NCI-H345 treated with DMSO at 0.1 percent for 48 hours (cell line): ENCODE results near the gene RGS3.

Experiments used
- DNase-seq: peaks from one replicate; lab custom pipeline; 2025; ENCODE audit not compliant: unreplicated experiment; lab: John Stamatoyannopoulos, UW

Gene RGS3

GRCh38 chr9:113528088-113528487, 64.6 kb downstream of the RGS3 start:
- no peak for DNase-seq

- no peak for DNase-seq
These were observed 65.3 kb downstream of the RGS3 start for GRCh38 chr9:113528811-113529210.

DNA sequence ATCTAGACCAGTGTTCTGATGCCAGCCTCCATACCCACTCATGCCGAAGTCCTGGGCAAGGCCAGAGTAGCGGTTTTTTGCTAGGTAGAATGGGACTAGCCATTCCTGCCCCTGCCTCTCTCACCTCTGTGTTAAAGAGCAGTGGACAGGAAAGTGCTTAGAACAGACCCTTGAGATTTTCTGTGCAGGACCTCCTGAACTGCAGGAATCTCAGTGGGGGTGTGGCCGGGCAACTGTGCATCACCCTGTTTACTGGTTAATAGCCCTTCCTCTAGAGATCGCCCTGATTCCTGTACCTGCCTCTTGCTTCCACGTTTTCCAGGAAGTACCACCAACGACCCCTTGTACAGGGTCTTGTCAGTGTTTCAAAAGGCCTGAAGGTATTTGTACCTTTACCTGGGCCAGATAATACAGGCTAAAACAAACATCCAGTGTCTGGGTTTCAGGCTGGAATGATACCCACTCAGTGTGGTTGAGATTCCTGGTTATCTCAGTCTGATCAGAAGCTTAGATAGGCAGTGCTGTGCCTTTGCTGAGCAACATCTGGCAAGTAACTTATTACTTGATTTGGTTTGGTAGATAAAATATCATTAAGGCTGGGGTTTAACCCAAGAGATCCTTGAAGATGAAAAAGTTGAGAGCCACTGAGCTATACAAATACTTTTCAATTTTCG, 65.9 kb downstream of the RGS3 start:
- no peak for DNase-seq

GRCh38 chr9:113530022-113530635, 66.6 kb downstream of the RGS3 start:
- no peak for DNase-seq

DNA sequence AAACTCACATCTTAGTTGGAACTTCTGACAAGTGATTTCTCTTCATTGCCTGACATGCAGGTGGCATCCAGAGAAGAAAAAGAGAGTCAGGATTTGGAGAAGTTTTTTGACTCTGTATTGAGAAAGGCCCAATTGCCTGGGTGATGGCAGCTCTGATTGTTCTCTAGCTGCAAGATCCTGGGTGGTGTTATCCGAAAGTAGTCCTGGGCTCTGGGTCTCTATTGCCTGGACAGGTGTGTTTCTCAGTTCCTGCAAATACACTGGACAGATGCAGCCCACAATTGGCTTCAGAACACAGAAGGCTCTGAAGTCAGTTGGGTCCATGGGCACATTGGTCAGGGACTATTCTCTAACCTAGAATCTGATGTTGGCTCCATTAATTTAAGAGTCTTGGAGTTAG, 67.4 kb downstream of the RGS3 start:
- DNase-seq = no peak

DNA sequence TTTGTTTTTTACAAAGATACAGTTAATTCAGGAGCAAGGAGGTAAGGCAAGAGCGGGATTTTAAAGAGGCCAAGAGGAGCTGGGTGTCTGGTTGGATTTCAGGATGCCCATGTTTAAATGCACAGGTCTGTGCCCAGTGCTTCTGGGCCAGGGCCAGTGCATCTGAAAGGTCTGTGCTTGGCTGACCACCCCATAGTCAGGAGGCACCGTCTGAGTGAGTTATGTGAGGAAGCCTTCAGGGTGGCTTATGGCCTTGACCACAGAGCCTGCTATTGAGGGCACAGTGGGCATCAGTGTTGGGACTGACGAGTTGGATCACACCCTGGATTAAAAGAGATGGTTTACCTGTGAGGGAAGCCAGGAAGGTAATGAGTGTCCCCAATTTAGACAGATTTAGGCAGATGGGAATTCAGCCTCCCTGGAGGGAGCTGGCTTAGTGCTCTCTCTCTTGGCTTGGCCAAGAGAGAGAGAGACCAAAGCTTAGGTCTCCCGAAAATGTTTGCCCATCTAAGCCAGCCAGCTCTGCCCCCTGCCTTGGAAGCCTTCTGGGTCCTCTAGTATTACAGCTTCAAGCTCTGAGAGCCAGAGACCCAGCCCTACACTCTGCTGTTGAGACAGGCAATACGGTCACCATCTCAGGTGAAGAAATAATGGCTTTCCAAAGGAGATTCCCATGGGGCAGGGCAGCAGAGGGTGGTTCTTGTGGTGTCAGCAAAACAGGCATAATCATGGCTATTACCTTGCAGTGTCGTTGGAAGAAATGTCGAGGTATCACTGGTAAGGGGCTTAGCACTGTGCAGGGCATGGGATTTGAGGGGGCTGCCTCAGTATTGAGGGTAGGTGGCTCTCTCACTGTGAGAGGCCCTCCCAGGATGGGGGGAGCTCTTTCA, 68.6 kb downstream of the RGS3 start:
- no peak for DNase-seq

DNA sequence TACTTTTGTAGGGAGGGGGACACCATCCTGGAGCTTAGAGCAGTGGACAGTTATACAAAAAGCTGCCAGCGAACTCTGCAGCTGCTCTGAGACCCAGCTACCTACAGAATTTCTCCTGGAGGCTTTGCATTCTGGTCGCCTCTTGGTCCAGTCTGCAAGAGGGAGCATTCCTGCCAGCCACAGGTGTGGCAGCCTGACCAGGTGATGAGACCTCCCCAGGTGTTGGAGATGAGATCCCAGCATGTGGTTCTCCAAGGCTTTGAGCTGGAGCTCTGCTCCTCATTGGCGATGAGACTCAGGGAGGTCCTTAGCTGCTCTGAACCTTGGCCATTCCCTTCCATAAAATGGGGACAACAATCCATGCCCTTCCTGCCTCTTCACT, 69.3 kb downstream of the RGS3 start:
- DNase-seq = no peak

GRCh38 chr9:113533335-113534225, 70.1 kb downstream of the RGS3 start:
- DNase-seq = no peak

DNA sequence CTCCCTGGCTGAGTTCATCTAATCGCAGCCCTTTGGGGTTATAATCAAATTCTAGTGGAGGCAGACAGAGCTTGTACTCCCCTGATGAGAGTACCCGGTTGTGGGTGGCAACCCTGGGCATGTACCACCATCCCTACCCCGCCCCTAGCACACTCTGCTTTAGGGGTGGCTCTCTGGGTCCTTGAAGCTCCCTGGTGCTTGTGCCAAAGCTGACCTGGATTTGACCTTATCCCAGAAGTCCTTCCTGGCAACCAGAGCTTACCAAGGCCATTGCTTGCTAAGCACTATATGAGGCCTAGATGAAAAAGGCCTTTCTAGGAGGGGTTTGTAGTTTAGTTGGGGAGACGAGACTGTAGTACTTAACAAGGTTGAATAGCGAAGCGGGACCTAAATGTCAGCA, 72.2 kb downstream of the RGS3 start:
- DNase-seq = no peak

DNA sequence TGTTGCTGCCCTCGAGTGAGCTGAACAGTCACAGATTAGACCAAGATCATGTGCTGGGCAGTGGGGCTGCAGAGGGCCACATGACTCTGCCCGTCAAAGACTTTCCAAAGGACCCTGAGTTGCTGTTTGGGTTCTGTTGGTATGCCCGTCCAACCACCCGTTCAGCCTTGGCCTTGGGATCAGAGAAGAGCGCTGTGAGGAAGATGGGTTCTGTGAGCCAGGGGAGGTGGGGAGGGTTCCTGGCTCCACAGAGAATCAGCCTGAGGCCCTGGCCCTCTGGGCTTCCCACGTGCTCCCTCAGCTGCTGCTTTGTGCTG, 72.6 kb downstream of the RGS3 start:
- DNase-seq = no peak

DNA sequence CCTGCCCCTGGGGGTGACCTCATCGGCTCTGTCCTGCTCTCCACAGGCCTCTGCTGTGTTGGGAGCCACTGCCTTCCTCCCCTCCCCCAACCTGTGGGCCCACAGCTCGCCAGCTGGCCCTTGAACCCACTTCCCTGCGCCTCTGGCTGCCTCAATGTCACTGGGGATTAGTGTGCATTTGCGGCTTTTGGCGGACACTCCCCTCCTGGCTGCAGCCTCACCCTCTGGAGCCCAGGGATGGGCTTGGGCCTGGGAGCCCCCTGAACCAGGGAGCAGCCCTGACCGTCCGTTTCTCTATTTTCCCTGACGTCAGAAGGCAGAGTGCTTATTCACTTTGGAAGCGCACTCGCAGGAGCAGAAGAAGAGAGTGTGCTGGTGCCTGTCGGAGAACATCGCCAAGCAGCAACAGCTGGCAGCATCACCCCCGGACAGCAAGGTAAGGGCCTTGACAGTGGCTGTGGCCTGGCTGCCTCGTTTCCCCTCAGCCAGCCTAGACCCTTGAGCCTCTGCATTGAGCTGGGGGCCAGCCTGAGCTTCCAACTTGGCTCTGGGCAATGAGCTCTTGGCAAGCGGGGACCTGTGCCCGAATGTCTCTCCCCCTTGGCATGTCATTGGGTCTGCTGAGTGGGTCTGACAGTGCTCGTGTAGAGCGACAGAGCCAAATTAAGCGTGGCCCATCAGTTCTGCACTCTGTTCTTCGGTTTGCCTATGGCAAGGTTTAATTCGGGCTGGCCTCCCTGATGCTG, 73.1 kb downstream of the RGS3 start:
- no peak for DNase-seq

GRCh38 chr9:113537229-113537810, 73.8 kb downstream of the RGS3 start:
- DNase-seq = no peak

DNA sequence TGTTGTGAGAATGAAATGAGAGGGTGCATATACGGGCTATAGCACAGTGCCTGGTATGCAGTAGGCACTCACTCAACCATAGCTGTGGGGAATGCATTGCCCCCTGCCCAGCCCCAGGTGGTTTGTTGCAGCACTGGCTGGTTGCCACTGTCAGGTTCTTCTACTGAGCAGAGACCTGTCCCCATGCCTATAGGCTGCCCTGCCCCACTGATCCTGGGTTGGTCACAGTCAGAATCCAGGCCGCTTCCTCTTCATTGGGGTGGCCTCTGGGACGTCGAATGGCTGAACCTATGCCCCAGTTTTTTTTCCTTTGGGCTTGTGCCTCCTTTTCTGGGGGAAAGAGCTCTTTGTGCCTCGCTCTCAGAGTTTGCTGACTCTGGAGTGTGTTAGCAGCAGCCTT, 74.6 kb downstream of the RGS3 start:
- no peak for DNase-seq

DNA sequence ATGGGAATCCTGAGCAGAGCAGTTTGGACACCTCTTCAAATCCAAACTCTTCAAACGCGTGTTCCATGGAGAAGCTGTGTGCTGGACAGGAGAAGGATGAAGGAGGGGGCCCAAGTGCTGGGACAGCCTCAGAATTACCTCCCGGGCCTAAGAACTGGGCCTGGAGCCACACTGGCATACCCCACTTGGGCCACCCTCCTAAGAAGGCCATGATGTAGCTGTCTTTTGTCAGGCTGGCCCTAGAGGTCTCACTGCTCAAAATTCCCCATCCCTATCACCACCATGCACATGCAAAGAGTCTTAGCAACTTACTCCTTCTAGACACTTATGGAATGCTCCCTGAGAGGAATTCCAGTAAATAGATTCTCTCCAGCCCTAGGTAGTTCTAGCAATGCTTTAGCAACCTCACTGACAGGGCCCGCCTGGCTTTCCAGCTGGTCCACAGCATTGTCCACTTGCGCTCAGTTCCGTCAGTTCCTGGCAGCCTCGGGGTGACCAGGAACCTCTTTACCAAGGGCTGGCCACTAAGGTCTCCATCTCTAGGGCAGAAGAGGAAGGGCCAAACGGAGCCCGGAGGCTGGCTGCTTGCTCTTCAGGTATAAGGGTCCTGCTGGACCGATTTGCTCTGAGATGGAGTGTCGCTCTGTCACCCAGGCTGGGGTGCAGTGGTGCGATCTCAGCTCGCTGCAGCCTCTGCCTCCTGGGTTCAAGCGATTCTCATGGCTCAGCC, 75.3 kb downstream of the RGS3 start:
- no peak for DNase-seq

- no peak for DNase-seq
These were observed 76.9 kb downstream of the RGS3 start for GRCh38 chr9:113540466-113540865.

DNA sequence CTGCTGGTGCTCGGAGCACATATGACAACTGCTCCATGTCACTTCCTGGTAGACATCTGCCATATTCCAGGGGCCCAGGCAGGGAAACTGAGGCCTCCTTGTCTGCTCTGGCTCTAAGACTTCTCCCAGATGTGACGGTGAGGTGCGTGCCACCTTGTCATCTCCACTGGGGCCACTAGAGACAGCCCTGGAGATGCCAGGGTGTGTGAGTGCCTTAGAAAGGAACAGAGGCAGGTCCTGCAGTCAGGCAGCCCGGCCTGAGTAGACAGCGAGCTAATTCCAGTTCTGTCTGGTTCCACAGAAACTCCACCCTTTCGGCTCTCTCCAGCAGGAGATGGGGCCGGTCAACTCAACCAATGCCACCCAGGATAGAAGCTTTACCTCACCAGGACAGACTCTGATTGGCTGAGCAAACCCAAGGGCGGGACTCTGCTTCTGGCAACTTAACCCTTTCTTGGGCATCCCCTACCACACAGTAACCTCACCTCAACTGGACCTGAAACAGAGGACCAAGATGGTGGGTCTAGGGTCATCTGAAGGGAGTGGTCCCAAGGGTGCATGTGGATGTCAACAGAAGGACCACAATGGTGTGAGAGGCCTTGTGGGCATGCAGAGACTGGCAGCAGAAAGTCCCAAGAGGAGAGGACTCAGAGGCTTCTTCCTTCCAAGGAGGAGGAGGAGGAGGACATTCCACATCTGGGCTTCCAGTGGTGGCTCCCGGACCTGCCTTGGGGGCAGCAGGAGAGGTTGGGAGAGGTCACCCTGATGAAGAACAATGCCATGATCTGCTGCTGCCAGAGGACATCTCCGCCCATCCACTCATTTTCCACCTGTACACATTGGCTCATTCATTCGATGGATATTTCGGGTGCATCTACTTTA, 77.7 kb downstream of the RGS3 start:
- DNase-seq = no peak

- DNase-seq = no peak
These were observed 78.5 kb downstream of the RGS3 start for GRCh38 chr9:113542006-113542405.

DNA sequence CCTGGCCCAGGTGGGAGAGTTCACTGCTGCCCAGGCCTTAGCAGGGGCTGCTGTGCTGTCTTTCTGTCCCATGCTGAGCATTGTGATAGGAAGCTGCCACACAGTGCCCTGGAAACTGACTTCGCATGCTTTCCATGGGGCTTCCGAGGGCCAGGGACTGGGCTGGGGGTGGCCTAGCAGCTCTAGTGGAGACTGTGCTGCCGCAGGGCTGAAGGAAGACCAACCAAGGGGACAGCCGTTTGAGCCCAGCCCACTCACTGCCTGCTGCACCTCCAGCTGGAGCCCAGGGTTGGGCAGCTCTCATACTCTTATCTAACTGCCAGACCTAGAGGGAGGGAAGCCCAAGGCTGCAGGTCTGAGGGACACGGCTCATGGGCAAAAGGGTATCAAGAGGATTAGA, 79.2 kb downstream of the RGS3 start:
- DNase-seq = no peak
